ENCODE data around the gene PIGA. TPM values are rescaled to one million over a fixed set of nuclear protein-coding genes. Genes with fewer than 3 reads are reported as not detected.

The PIGA gene
- total and polyA plus RNA-seq, 10 of the 15 experiments (the other 5 are each of a cell fraction or from before 2014, with no cell fraction given) = 4.9 to 24.1 (median 11.0) TPM

GRCh38 chrX:15292861-15293260 lies 42.5 kb downstream of the PIGA start (continued):
- TF ChIP-seq, protein P1, sequence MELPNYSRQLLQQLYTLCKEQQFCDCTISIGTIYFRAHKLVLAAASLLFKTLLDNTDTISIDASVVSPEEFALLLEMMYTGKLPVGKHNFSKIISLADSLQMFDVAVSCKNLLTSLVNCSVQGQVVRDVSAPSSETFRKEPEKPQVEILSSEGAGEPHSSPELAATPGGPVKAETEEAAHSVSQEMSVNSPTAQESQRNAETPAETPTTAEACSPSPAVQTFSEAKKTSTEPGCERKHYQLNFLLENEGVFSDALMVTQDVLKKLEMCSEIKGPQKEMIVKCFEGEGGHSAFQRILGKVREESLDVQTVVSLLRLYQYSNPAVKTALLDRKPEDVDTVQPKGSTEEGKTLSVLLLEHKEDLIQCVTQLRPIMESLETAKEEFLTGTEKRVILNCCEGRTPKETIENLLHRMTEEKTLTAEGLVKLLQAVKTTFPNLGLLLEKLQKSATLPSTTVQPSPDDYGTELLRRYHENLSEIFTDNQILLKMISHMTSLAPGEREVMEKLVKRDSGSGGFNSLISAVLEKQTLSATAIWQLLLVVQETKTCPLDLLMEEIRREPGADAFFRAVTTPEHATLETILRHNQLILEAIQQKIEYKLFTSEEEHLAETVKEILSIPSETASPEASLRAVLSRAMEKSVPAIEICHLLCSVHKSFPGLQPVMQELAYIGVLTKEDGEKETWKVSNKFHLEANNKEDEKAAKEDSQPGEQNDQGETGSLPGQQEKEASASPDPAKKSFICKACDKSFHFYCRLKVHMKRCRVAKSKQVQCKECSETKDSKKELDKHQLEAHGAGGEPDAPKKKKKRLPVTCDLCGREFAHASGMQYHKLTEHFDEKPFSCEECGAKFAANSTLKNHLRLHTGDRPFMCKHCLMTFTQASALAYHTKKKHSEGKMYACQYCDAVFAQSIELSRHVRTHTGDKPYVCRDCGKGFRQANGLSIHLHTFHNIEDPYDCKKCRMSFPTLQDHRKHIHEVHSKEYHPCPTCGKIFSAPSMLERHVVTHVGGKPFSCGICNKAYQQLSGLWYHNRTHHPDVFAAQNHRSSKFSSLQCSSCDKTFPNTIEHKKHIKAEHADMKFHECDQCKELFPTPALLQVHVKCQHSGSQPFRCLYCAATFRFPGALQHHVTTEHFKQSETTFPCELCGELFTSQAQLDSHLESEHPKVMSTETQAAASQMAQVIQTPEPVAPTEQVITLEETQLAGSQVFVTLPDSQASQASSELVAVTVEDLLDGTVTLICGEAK (IDR thresholded peaks at IDR 0.05; ENCODE audit: borderline replicate concordance) = no peak
- no peak for TF ChIP-seq ASH2L (IDR thresholded peaks at IDR 0.05; ENCODE audit: borderline replicate concordance, low read depth)
- no peak for TF ChIP-seq SREBF2 (IDR thresholded peaks at IDR 0.05; ENCODE audit: low read length)
- no peak for TF ChIP-seq NFYA (IDR thresholded peaks at IDR 0.05; ENCODE audit: borderline replicate concordance, low read depth, low read length)

DNA sequence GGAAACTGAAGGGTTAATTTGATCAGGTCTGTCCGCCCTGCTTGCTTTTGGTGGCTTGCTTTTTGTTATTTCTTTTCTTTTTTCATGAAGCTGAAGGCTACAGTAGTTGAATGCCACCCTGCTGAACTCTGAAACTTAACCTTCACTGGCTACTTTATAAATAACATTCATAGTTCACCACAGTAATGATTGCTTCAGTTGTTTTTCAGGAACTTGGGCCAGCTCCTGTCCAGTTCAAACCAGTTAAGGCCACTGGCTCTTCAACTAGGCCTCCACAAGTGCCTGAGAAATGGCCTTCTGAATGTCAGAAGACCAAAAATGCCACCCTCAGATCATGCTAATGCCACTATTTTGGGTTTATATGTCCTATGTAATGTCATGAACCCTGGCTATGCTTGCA lies 57.7 kb downstream of the PIGA start:
- Histone ChIP-seq H3K9me3 (replicated peaks; ENCODE audit: control insufficient read depth, insufficient read depth, low read length) (no peaks in the 10 kb centered on the region; the same call in 2 of the 3 replicates), H3K4me2 (ENCODE audit: control insufficient read depth, insufficient read depth) (no peak overlapping the region), H3K27ac (ENCODE audit: control insufficient read depth, insufficient read depth) (no peak overlapping the region), H3K36me3 (ENCODE audit: control insufficient read depth in 2 of 2, insufficient read depth in 2 of 2, low read length in 1 of 2) (no peaks in the 10 kb centered on the region), H3K9ac (ENCODE audit: control insufficient read depth, insufficient read depth, low read length) (no peak overlapping the region), H2AFZ (ENCODE audit: control insufficient read depth, low read depth, low read length) (no peak overlapping the region), H3K4me1 (ENCODE audit: control insufficient read depth, insufficient read depth, low read length) (no peaks in the 10 kb centered on the region), H3K79me2 (ENCODE audit: control insufficient read depth, insufficient read depth, low read length) (no peaks in the 10 kb centered on the region), H3K4me3 (no peak overlapping the region), H4K20me1 (ENCODE audit: control insufficient read depth, insufficient read depth) (no peaks in the 10 kb centered on the region), H3K27me3 (replicated peaks in 1 of 2; ENCODE audit: control insufficient read depth in 2 of 2, insufficient read depth in 2 of 2, low read length in 1 of 2) (no peaks in the 10 kb centered on the region)
- in situ Hi-C loops (cut with MboI) = no loop called here
- intact Hi-C loops (cut with micrococcal nuclease; ENCODE audit: unreplicated experiment) = no loop called here
- ChIA-PET CTCF (interaction anchor here (1.2 to 1.3 kb wide), 3 partner anchors 18 to 35 kb away, joined by 3 to 4 read pairs (median 3); no protein-coding TSS in a partner anchor), POLR2A (no interaction called here), RAD21 (ENCODE audit: unreplicated experiment) (no interaction called here), SMC1A (ENCODE audit: uncharacterized antibody, unreplicated experiment) (no interaction called here)
- no peak for DNase-seq (ENCODE audit: low read depth, low spot score)
- no peak for FAIRE-seq
- BruUV-seq (replicated peaks) = no TSS peak
- no peak for ATAC-seq
- WGBS (ENCODE audit: insufficient coverage, insufficient replicate concordance, low lambda C conversion rate, missing lambda C conversion rate) = 20% methylated on average over 1 of the region's 1 CpG
- TF ChIP-seq RBBP5 (conservative IDR thresholded peaks at IDR 0.05) = no peak
- no peak for TF ChIP-seq POLR2AphosphoS5 (IDR thresholded peaks at IDR 0.05; ENCODE audit: low read length)
- TF ChIP-seq, protein P2, sequence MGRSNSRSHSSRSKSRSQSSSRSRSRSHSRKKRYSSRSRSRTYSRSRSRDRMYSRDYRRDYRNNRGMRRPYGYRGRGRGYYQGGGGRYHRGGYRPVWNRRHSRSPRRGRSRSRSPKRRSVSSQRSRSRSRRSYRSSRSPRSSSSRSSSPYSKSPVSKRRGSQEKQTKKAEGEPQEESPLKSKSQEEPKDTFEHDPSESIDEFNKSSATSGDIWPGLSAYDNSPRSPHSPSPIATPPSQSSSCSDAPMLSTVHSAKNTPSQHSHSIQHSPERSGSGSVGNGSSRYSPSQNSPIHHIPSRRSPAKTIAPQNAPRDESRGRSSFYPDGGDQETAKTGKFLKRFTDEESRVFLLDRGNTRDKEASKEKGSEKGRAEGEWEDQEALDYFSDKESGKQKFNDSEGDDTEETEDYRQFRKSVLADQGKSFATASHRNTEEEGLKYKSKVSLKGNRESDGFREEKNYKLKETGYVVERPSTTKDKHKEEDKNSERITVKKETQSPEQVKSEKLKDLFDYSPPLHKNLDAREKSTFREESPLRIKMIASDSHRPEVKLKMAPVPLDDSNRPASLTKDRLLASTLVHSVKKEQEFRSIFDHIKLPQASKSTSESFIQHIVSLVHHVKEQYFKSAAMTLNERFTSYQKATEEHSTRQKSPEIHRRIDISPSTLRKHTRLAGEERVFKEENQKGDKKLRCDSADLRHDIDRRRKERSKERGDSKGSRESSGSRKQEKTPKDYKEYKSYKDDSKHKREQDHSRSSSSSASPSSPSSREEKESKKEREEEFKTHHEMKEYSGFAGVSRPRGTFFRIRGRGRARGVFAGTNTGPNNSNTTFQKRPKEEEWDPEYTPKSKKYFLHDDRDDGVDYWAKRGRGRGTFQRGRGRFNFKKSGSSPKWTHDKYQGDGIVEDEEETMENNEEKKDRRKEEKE (IDR thresholded peaks at IDR 0.05) = no peak
- TF ChIP-seq KDM1A (IDR thresholded peaks at IDR 0.05; ENCODE audit: borderline replicate concordance) = no peak
- no peak for TF ChIP-seq RCOR1 (conservative IDR thresholded peaks at IDR 0.05; ENCODE audit: low read depth, low read length)
- TF ChIP-seq FOXM1 (IDR thresholded peaks at IDR 0.05; ENCODE audit: low read depth, low read length) = no peak
- no peak for TF ChIP-seq LARP7 (IDR thresholded peaks at IDR 0.05)
- no peak for TF ChIP-seq SREBF2 (IDR thresholded peaks at IDR 0.05; ENCODE audit: low read length)
- TF ChIP-seq FOXK2 (IDR thresholded peaks at IDR 0.05) = no peak
- no peak for TF ChIP-seq MAX (IDR thresholded peaks at IDR 0.05; ENCODE audit: low read depth, low read length)
- no peak for TF ChIP-seq SPI1 (IDR thresholded peaks at IDR 0.05; ENCODE audit: borderline replicate concordance, insufficient read depth, low read depth, low read length)
- TF ChIP-seq NKRF (conservative IDR thresholded peaks at IDR 0.05) = no peak

Measured in GM12878 (cell line).